Thyroid gland (tissue), 4 donors: ENCODE measurements around the gene ZCCHC9.

ENCODE experiments used
- POLR2A ChIP-seq, 2 donors: fragments of 450-650 bp; IDR thresholded peaks; one replicate each; pipeline ENCODE4 v1.6.1; 2017; ENCODE audit warnings: antibody characterized with exemption in 2 of 2, mild to moderate bottlenecking in 2 of 2, moderate library complexity in 1 of 2
- TF ChIP-seq, protein P1 (sequence below), 6 experiments: fragments of 200-600 bp in 3 of 6; fragments of 450-650 bp in 3 of 6; sonication (generic) in 3 of 6; IDR thresholded peaks; one replicate each; pipeline ENCODE4 v1.5.1; 2016 to 2019; ENCODE audit warnings: antibody characterized with exemption in 6 of 6, mild to moderate bottlenecking in 2 of 6, inconsistent platforms in 1 of 6, moderate library complexity in 1 of 6

DNA sequence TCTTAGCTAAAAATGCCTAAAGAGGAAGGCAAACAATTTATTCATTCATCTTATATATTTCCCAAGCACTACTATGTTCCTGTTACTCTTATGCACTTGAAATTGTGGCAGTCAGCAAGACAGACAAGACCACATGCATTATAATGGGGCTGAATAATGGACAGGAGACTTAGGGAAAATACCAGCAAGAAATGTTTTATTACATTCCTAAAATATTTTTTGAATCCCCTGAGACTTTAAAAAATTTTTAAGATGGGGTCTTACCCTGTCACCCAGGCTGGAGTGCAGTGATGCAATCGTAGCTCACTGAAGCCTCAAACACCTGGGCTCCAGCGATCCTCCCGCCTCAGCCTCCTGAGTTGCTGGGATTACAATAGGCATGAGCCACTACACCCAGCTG is 13.2 kb downstream of the ZCCHC9 start:
- TF ChIP-seq, protein P1, sequence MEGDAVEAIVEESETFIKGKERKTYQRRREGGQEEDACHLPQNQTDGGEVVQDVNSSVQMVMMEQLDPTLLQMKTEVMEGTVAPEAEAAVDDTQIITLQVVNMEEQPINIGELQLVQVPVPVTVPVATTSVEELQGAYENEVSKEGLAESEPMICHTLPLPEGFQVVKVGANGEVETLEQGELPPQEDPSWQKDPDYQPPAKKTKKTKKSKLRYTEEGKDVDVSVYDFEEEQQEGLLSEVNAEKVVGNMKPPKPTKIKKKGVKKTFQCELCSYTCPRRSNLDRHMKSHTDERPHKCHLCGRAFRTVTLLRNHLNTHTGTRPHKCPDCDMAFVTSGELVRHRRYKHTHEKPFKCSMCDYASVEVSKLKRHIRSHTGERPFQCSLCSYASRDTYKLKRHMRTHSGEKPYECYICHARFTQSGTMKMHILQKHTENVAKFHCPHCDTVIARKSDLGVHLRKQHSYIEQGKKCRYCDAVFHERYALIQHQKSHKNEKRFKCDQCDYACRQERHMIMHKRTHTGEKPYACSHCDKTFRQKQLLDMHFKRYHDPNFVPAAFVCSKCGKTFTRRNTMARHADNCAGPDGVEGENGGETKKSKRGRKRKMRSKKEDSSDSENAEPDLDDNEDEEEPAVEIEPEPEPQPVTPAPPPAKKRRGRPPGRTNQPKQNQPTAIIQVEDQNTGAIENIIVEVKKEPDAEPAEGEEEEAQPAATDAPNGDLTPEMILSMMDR (IDR thresholded peaks at IDR 0.05), result no peak
- TF ChIP-seq POLR2A (IDR thresholded peaks at IDR 0.05), result no peak
